Measurements from ENCODE around the gene KRT40. TPM values are rescaled to one million over a fixed set of nuclear protein-coding genes. Genes with fewer than 3 reads are reported as not detected.
"Not testable (repeated sequence)": the region's sequence is repeated elsewhere in the genome, so short reads cannot be mapped to it uniquely, and the experiment has no call there.

Gene KRT40
- total RNA-seq, 1 experiment from 2014 or later, result not detected

DNA sequence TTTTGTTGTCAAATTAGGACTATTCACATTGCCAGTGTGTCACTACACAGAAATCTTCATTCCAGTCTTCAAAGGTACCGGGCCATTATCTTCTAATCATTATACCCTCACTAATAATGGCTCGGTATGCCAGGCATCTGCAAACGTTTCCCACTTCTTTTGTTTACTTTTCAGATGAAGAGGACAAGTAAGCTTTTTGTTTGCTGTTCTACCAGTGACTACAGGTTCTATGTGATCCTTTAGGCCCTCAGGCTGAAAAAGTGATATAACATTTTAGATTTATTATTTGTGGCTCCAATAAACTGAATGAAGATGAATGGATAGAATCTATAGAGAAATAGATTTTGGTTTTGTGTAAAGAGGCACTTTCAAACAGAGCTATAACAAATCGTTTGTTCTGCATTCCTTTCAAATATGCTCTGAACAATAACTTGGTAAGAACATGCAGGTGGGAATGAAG, 25.2 kb upstream of the KRT40 start:
- DNase-seq, result no peak
- Histone ChIP-seq H3K36me3 (replicated peaks; ENCODE audit: control insufficient read depth, insufficient read depth, low read length) (no peaks in the 10 kb centered on the region), H3K27me3 (ENCODE audit: control insufficient read depth, insufficient read depth, low read length) (no peaks in the 10 kb centered on the region), H3K4me3 (ENCODE audit: insufficient read depth, low read depth, low read length) (no peak overlapping the region)

DNA sequence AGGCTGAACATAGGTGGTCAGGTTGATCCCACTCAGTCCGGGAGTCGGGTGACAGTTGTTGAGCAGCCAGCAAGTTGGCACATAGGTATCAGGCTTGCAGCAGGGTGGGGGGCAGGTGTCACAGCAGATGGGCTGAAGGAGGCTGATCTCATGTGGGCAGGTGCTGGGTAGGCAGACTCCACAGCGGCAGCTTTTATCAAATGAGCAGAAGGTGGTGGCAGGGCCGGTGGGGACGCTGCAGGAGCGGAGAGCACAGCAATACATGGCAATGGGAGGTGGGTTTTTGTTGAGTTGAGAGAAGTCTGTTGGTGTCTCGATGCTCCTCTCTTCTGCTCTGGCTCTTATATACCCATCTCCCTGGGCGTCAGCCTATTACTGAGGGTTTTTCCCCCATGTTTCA, 24.7 kb upstream of the KRT40 start, which contains the start of gene KRTAP3-1:
TSS of gene KRTAP3-1 (minus strand) at position 318 of the 400 bp plus-strand sequence. CDS start at position 264, 54 bp downstream.
- Histone ChIP-seq H3K27me3 (ENCODE audit: control insufficient read depth, insufficient read depth, low read length) (no peaks in the 10 kb centered on the region), H3K4me3 (ENCODE audit: insufficient read depth, low read depth, low read length) (no peak within 1 kb of the TSS), H3K36me3 (replicated peaks; ENCODE audit: control insufficient read depth, insufficient read depth, low read length) (no peaks in the 10 kb centered on the region)
- DNase-seq, result no peak

DNA sequence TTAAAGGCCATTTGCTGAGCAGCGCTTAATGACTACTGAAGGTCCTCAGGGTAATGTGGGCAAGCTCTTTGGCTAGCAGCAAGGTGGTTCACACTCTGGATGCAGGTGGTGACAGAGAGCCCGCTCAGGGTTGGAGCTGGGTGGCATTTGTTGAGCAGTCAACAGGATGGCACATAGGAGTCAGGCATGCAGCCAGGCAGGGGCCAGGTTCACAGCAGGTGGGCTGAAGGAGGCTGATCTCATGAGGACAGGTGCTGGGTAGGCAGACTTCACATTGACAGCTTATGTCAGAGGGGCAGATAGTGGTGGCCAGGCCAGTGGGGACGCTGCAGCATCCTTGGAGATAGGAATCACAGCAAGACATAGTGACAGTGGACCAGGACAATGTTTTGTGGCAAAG, 20.3 kb upstream of the KRT40 start:
- Histone ChIP-seq H3K27me3 (ENCODE audit: control insufficient read depth, insufficient read depth, low read length) (no peaks in the 10 kb centered on the region), H3K36me3 (replicated peaks; ENCODE audit: control insufficient read depth, insufficient read depth, low read length) (no peaks in the 10 kb centered on the region), H3K4me3 (ENCODE audit: insufficient read depth, low read depth, low read length) (no peak overlapping the region)
- DNase-seq, result no peak

DNA sequence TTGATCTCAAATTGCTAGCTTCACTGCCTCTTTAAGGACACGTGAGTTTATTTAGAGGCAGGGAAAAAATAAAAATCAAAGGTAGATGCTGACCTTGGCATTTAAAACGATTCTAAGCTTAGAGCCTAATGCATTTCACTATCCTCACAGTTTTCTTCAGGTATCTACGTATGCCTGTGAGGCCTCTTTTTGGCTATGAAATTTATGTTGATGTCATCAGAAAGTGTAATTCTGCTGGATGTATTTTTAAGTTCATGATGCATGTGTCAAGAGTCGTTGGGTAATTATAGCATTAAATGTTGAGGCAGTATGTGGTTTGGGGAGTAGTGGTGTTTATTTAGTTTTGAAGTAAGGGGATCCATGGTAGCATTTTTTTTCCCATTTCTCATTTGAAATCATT, 19.8 kb upstream of the KRT40 start:
- H3K27me3 ChIP-seq (ENCODE audit: control insufficient read depth, insufficient read depth, low read length), result no peaks in the 10 kb centered on the region
- H3K36me3 ChIP-seq (replicated peaks; ENCODE audit: control insufficient read depth, insufficient read depth, low read length), result no peaks in the 10 kb centered on the region
- no peak overlapping the region for H3K4me3 ChIP-seq (ENCODE audit: insufficient read depth, low read depth, low read length)
- DNase-seq, result no peak

DNA sequence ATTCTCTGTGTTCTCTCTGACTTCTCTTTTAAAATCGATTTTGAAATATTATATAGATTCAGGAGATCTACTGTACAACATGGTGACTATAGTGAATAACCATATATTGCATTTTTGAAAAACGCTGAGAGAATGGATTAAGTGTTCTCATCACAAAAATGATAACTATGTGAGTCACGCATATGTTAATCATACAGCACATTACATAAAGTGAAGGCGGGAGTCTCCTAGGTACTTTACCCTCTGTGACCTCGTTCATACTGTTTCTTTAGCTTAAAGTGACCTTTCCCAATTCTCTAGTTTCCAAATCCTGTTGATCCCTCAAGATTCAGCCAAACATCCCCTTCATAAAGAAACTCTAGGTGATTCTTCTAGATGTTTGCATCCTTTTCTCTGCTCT, 18.7 kb upstream of the KRT40 start:
- H3K36me3 ChIP-seq (replicated peaks; ENCODE audit: control insufficient read depth, insufficient read depth, low read length), result no peaks in the 10 kb centered on the region
- no peak overlapping the region for H3K4me3 ChIP-seq (ENCODE audit: insufficient read depth, low read depth, low read length)
- H3K27me3 ChIP-seq (ENCODE audit: control insufficient read depth, insufficient read depth, low read length), result no peaks in the 10 kb centered on the region
- DNase-seq, result no peak

DNA sequence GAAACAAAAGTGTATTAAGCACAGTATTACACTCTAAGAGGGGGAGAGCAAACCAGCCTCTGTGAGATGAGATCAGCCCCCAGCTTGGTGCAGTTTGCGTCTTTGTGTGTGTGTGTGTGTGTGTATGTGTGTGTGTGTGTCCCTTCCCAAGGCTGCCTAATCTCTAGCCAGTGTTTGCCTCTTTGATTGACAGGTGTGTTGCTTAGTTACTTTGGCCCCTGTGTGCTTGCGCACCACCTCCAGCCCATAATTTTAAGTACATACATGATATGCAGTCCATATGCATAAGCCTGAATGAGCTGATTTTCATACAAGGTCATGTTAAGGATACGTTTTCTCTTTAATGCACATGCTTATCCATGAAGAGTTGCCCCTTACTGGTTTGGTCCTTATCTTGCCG, 17.7 kb upstream of the KRT40 start:
- no peaks in the 10 kb centered on the region for H3K27me3 ChIP-seq (ENCODE audit: control insufficient read depth, insufficient read depth, low read length)
- DNase-seq, result no peak
- H3K4me3 ChIP-seq (ENCODE audit: insufficient read depth, low read depth, low read length), result no peak overlapping the region

DNA sequence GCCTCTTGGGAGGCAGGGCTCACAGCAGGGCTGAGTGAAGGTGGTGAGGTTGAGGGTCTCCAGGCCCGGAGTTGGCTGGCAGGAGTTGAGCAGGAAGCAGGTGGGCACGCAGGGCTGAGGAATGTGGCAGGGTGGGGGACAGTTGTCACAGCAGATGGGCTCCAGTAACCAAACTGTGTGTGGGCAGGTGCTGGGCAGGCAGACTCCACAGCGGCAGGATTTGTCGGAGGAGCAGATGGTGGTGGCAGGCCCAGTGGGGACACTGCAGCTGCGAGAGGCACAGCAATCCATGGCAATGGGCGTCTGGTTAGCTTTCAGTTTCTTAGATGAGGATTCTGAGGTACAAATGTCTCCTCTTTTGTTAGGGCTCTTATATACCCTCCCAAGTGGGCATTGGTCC, 15.4 kb upstream of the KRT40 start, which contains the start of gene KRTAP3-2:
TSS of gene KRTAP3-2 (minus strand) at position 344 of the 400 bp plus-strand sequence. CDS start at position 291, 53 bp downstream.
- not testable (repeated sequence) for H3K27me3 ChIP-seq (ENCODE audit: control insufficient read depth, insufficient read depth, low read length); H3K36me3 ChIP-seq (replicated peaks; ENCODE audit: control insufficient read depth, insufficient read depth, low read length)

More for the DNA sequence above, 17.7 kb upstream of the KRT40 start:
- H3K36me3 ChIP-seq (replicated peaks; ENCODE audit: control insufficient read depth, insufficient read depth, low read length), result no peaks in the 10 kb centered on the region

DNA sequence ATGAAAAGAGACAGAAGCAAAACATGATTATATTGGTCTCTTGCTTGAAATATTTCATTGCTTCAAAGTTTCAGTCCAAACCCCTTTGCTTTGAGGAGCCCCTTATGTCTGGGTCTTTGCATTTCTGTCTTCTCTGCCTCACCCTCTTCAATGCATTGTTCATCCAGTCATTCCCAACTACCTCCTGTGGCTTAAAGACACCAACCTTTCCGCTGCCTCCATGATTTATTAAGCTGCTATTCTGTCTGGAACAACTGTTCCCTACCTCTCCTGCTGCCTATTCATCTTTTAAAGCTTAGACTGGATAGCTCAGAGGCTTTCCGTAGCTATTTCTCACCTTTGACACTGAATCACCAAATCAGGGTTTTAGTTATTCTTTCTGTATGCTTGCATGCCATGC, 13.2 kb upstream of the KRT40 start:
- no peaks in the 10 kb centered on the region for H3K36me3 ChIP-seq (replicated peaks; ENCODE audit: control insufficient read depth, insufficient read depth, low read length)
- DNase-seq, result no peak
- no peak overlapping the region for H3K4me3 ChIP-seq (ENCODE audit: insufficient read depth, low read depth, low read length)
- no peaks in the 10 kb centered on the region for H3K27me3 ChIP-seq (ENCODE audit: control insufficient read depth, insufficient read depth, low read length)

More for the DNA sequence above, 15.4 kb upstream of the KRT40 start, which contains the start of gene KRTAP3-2:
- H3K4me3 ChIP-seq (ENCODE audit: insufficient read depth, low read depth, low read length); DNase-seq: not testable (repeated sequence)

DNA sequence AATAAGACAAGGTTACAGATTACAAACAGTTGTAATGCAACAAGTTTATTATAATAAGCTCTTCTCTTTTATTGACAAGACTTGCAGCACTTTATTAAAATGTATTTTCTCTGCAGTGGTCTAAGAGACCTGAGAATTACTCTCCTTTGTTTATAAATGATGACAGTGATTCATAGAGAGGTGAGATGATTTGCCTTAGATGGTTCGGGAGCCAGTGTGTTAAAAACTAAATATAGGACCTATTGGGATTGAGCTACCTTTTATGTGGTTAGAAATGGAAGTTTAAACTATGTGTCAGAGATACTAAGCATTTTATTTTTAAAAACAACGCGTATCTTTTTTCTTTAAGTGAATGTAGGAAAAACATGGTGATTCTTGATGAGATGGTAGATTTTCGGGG, 12.7 kb upstream of the KRT40 start:
- Histone ChIP-seq H3K27me3 (ENCODE audit: control insufficient read depth, insufficient read depth, low read length) (no peaks in the 10 kb centered on the region), H3K36me3 (replicated peaks; ENCODE audit: control insufficient read depth, insufficient read depth, low read length) (no peaks in the 10 kb centered on the region), H3K4me3 (ENCODE audit: insufficient read depth, low read depth, low read length) (no peak overlapping the region)
- no peak for DNase-seq

DNA sequence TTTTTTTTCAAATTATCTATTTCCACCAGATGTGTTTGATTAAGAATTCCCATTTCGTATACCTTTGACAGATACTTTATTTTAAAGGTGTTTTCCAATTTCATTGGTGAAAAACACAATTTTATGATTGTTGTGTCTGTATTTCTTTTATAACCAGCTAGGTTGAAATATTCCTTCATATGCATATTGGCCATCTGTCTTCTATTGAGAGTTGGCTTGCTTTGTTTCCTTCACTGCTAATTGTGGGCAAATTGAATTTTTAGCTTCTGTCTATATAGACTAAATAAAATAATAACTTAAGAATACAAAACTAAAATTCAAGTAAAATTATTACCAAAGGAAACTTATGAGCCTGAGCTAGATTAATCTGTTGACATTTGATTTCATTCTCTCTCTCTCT, 11.0 kb upstream of the KRT40 start:
- Histone ChIP-seq H3K27me3 (ENCODE audit: control insufficient read depth, insufficient read depth, low read length) (no peaks in the 10 kb centered on the region), H3K4me3 (ENCODE audit: insufficient read depth, low read depth, low read length) (no peak overlapping the region), H3K36me3 (replicated peaks; ENCODE audit: control insufficient read depth, insufficient read depth, low read length) (no peaks in the 10 kb centered on the region)
- DNase-seq, result no peak

DNA sequence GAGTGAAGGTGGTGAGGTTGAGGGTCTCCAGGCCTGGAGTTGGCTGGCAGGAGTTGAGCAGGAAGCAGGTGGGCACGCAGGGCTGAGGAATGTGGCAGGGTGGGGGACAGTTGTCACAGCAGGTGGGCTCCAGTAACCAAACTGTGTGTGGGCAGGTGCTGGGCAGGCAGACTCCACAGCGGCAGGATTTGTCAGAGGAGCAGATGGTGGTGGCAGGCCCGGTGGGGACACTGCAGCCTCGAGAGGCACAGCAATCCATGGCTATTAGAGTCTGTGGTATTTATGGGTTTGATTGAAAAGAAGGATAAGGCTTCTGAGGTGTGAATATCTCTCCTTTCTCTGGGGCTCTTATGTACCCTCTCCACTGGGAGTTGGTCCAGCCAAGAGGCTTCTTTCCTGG, 9.7 kb upstream of the KRT40 start, which contains the start of gene KRTAP3-3:
TSS of gene KRTAP3-3 (minus strand) at position 326 of the 400 bp plus-strand sequence. CDS start at position 259, 67 bp downstream.
- H3K36me3 ChIP-seq (replicated peaks; ENCODE audit: control insufficient read depth, insufficient read depth, low read length), result no peaks in the 10 kb centered on the region
- H3K4me3 ChIP-seq (ENCODE audit: insufficient read depth, low read depth, low read length), result no peak within 1 kb of the TSS
- no peak for DNase-seq
- H3K27me3 ChIP-seq (ENCODE audit: control insufficient read depth, insufficient read depth, low read length), result no peaks in the 10 kb centered on the region

DNA sequence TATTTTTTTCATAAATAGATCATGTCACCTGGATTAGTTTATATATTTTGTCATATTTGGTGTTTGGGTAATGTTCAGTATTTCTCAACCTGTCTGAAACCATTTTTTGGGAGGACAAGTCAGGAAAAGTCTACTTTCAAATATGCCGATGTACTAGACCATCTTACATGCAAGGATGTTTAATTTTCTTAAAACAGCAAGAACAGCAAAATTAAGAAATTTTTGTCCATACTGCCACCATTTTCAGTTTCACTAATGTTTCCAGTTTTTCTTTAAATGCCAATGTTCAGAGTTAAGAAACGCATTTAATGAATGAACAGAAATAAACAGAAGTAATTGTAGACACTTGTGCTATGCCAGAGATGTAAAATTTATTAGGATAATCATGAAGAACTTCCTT, 9.0 kb upstream of the KRT40 start:
- no peak for DNase-seq
- no peak overlapping the region for H3K4me3 ChIP-seq (ENCODE audit: insufficient read depth, low read depth, low read length)
- H3K27me3 ChIP-seq (ENCODE audit: control insufficient read depth, insufficient read depth, low read length), result no peaks in the 10 kb centered on the region
- no peaks in the 10 kb centered on the region for H3K36me3 ChIP-seq (replicated peaks; ENCODE audit: control insufficient read depth, insufficient read depth, low read length)

DNA sequence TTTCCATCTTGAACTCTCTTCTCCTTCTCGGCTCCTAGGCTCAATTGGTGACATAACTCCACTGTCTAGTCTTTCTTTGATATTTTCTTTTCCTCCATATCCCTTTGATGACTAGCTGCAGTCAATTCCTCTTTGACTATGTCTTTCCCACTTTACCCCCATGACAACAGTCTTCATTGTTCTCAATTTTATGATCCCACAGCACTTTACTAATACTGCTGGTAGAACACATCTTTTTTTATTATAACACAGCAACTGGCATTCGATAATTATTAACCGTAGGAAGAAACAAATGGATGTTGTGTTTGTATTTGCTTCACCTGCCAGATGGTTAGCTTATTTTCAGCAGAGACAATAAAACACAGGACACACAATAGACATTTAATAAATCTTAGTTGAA, 8.5 kb upstream of the KRT40 start:
- Histone ChIP-seq H3K4me3 (ENCODE audit: insufficient read depth, low read depth, low read length) (no peak overlapping the region), H3K36me3 (replicated peaks; ENCODE audit: control insufficient read depth, insufficient read depth, low read length) (no peaks in the 10 kb centered on the region), H3K27me3 (ENCODE audit: control insufficient read depth, insufficient read depth, low read length) (no peaks in the 10 kb centered on the region)
- no peak for DNase-seq

DNA sequence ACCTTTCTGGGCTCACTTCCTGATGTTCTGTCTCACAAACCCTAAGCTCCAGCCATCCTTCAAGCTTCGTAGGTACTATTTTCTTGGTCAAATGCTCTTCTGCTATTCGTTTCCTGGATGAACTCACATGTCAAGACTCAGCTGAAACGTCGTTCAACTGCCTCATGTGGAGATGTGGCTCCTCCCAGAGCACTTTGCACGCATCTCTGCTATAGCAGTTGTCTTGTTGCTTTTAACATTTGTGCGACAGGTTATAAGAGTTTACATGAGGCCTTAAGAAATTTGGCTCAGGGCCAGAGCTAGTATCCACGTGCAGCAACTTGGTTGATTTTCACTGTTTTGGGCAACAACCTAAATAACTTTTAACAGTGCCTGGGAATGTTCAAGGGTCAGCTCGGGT, 2.8 kb upstream of the KRT40 start:
- H3K36me3 ChIP-seq (replicated peaks; ENCODE audit: control insufficient read depth, insufficient read depth, low read length), result no peaks in the 10 kb centered on the region
- DNase-seq, result no peak
- no peak overlapping the region for H3K4me3 ChIP-seq (ENCODE audit: insufficient read depth, low read depth, low read length)

DNA sequence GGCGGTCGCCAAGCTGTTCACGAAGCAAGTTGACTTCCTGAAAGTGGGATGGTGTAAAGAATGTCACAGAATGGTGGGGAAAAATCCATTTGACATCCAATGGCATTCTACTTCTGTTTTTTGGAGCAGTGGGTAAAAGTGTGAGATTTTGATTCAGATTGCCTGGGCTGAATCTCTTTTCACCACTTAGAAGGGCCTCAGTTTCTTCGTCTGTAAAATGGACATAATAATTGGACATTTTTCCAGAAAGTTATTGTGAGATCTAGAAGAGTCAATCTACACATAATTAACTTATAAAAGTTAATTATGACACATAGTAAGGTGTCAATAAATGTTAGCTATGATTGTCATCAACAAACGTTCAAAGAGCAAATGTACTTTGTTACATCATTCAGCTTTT, 3.0 kb downstream of the KRT40 start:
- Histone ChIP-seq H3K27me3 (ENCODE audit: control insufficient read depth, insufficient read depth, low read length) (no peaks in the 10 kb centered on the region), H3K4me3 (ENCODE audit: insufficient read depth, low read depth, low read length) (no peak overlapping the region), H3K36me3 (replicated peaks; ENCODE audit: control insufficient read depth, insufficient read depth, low read length) (no peaks in the 10 kb centered on the region)
- no peak for DNase-seq

More for the DNA sequence above, 2.8 kb upstream of the KRT40 start:
- no peaks in the 10 kb centered on the region for H3K27me3 ChIP-seq (ENCODE audit: control insufficient read depth, insufficient read depth, low read length)

DNA sequence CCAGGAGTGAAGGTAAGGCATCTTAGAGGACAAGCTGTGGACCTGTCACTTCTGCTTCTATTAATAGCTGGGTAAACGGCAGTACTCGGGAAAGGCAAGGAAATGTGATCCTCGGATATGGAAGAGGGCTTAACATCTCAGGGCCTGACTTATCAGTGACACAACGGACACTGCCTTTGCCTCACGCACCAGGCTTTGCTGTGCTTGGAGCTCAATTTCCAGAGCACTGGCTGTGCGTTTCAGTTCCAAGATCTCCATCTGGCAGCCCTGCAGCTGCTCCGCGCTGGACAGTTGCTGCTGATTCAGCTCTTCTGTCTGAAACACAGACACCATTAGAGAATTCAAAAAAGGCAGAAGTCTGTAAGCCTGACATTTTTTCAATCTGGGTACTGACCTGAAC, 3.5 kb downstream of the KRT40 start:
- DNase-seq, result no peak
- H3K27me3 ChIP-seq (ENCODE audit: control insufficient read depth, insufficient read depth, low read length), result no peaks in the 10 kb centered on the region

More for the DNA sequence above, 3.5 kb downstream of the KRT40 start:
- no peak overlapping the region for H3K4me3 ChIP-seq (ENCODE audit: insufficient read depth, low read depth, low read length)
- H3K36me3 ChIP-seq (replicated peaks; ENCODE audit: control insufficient read depth, insufficient read depth, low read length), result no peaks in the 10 kb centered on the region

Measured in H7 (cell line).